VCaP (cell line): Measurements from ENCODE around the gene KLK8.

Experiments
- H3K27ac ChIP-seq: fragments of 450-650 bp; 2 replicates; pipeline ENCODE4 v1.5.1; 2017
- TF ChIP-seq, protein P1 (sequence below): fragments of 450-650 bp; conservative IDR thresholded peaks from 2 replicates; pipeline ENCODE4 v1.5.1; 2017; ENCODE audit warnings: mild to moderate bottlenecking, moderate library complexity

Gene KLK8

DNA sequence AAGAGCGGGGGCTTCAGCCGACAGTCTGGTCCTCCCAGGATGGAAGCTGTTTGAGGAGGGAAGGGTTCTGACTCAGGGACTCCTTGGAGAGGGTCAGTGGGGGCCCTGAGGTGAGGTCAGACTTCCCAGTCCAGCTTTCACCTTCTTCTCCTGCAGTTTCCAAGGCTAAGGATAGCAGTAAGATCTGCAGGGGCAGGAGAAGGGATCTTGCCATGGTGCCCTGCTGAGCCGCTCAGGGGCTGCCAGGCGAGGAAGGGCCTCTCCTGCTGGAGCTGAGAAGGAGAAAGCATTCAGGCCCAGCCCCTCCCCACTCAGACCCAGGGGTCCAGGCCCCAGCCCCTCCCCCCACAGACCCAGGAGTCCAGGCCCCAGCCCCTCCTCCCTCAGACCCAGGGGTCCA is 19.2 kb downstream of the KLK8 start:
- no peak overlapping the region for H3K27ac ChIP-seq
- TF ChIP-seq, protein P1, sequence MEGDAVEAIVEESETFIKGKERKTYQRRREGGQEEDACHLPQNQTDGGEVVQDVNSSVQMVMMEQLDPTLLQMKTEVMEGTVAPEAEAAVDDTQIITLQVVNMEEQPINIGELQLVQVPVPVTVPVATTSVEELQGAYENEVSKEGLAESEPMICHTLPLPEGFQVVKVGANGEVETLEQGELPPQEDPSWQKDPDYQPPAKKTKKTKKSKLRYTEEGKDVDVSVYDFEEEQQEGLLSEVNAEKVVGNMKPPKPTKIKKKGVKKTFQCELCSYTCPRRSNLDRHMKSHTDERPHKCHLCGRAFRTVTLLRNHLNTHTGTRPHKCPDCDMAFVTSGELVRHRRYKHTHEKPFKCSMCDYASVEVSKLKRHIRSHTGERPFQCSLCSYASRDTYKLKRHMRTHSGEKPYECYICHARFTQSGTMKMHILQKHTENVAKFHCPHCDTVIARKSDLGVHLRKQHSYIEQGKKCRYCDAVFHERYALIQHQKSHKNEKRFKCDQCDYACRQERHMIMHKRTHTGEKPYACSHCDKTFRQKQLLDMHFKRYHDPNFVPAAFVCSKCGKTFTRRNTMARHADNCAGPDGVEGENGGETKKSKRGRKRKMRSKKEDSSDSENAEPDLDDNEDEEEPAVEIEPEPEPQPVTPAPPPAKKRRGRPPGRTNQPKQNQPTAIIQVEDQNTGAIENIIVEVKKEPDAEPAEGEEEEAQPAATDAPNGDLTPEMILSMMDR = no peak

DNA sequence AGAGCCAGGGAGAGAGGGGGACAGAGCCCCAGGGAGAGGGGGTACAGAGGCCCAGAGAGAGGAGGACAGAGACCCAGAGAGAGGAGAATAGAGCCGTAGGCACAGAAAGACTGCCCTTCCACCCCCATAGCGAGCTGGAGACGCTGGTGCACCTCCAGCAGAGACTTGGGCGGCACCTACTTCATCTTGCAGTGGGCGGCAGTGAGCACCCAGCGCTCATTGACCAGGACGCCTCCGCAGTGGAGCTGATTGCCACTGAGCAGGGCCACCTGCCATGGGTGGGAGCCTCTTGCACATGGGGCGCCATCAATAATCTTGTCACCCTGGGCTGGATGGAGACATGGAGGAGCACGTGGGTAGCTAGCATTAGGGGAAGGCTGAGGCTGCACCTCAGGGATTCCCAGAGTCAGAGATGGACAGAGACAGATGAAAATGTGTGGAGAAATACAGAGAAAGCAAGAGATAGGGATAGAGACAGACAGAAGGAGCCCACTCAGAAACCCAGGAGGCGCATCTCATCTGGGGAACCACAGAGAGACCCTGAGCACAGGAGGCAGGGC is 19.7 kb downstream of the KLK8 start:
- H3K27ac ChIP-seq = no peak overlapping the region
- TF ChIP-seq, protein P1 = no peak

DNA sequence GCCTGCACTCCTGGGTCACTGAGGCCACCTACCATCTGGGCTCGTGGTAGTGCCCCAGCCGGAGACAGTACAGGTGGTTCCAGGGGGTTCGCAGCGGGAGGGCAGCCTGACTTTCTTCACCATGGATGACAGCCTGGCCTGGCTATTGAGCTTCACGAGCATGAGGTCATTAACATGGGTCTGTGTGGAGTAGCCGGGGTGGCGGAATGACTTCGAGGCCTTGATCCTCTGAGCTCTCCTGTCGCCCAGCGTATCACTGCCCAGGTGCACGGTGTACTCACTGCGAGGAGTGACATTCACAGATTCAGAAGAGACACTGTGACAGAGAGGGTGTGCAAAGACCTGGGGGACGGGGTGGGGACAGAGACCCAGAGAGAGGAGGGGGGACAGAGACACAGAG is 21.2 kb downstream of the KLK8 start:
- TF ChIP-seq, protein P1 = no peak
- no peak overlapping the region for H3K27ac ChIP-seq

DNA sequence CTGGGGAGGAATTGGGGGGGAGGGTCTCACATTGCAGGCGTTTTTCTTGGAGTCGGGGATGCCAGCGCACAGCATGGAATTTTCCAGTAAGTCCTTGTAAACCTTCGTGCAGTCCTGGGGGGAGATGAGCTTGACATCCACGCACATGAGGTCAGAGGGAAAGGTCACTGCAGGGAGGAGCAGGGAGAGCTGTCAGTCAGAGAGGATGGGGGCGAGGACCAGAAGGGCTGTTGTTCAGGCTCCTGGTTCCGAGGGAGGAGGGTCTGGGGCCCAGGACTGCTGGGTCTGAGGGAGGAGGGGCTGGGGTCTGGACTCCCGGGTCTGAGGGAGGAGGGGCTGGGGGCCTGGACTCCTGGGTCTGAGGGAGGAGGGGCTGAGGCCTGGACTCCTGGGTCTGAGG is 21.6 kb downstream of the KLK8 start:
- TF ChIP-seq, protein P1 = no peak
- no peak overlapping the region for H3K27ac ChIP-seq

DNA sequence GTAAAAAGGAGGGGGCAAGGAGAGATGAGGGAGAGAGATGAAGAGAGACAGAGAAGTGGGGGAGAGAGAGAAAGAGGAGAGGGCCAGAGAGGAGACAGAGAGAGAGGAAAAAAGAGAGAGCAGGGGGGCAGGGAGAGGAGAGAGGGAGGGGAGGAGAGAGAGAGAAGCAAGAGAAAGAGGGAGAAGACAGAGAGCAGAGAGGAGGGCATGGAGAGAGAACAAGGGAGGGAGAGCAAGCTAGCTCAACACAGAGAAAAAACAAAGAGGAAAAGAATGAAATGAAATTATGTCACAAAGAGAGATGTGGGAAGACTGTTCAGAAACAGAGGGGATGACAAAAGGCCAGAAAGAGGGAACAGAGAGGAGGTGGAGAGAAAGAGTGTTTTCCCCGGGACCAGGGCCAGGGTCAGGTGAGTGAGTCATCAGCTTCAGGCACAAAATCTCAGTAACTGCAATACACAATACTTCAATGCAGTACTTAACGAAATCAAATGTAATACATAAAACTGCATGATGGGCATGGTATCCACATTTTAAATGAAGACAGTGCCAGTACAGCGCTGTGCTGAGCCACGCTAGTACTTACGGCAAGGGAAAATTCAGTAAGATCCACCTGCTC is 22.5 kb downstream of the KLK8 start:
- no peak overlapping the region for H3K27ac ChIP-seq
- TF ChIP-seq, protein P1 = no peak

DNA sequence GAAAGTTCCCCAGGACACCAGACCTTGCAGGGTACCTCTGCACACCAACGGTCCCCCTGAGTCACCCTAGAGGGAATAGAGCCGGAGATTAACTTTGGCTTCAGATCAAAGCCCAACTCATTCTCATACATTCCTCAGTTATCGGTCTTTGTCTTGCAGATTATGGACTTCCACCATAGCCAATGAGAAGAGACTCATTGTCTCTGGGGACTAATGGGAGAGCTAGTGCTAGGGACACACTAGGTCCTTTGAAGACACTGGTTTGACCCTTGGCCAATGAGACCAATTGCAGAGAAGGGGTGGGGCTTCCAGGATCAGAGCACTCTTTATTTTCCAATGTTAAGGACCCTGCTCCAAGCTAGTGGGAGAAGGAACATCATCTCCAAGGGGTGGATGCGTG is 23.8 kb downstream of the KLK8 start:
- TF ChIP-seq, protein P1 = no peak
- no peak overlapping the region for H3K27ac ChIP-seq

DNA sequence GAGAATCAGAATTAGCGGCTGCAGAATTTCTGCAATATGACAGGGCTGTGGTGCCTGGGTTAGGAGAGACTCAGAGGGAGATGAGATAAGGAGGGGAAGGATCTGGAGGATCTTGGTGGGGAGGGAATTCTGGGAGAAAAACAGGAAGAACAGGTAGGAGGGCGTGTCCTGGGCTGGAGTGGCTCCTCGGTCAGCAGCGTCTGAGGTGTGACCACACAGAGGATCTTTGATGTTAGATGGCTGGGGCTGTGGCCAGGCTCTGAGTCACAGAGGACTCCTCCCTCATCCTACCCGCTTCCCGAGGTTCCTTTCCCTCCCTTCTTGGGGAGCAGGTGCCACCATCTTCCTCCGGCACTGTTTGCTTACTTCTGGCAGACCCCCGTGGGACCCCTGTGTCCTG is 25.6 kb downstream of the KLK8 start:
- H3K27ac ChIP-seq = peak overlapping the region; percentile 34; the same call in 1 of the 2 replicates
- TF ChIP-seq, protein P1 = no peak
